ENCODE results near the gene MPC2. TPM values are rescaled to one million over a fixed set of nuclear protein-coding genes. Genes with fewer than 3 reads are reported as not detected.
"Not testable (repeated sequence)": the region's sequence is repeated elsewhere in the genome, so short reads cannot be mapped to it uniquely, and the experiment has no call there.

Gene MPC2
- total RNA-seq, 2 donors from 2014 or later = 162 to 164 TPM

GRCh38 chr1:167913895-167914496, 22.9 kb downstream of the MPC2 start, which contains the start of gene ADCY10:
Gene ADCY10, minus strand, starts transcription at chr1:167914134. Its CDS starts 8,994 bp downstream, at chr1:167905140.
- intact Hi-C loops (cut with DNase I, micrococcal nuclease) = no loop called here
- ATAC-seq (peak; percentile 50), DNase-seq (peak; percentile 43 to 46)

GRCh38 chr1:167912294-167912693, 24.6 kb downstream of the MPC2 start:
- ATAC-seq (no peak), DNase-seq (no peak)
- intact Hi-C loops (cut with DNase I, micrococcal nuclease) = no loop called here

- ATAC-seq = peak; percentile 11
- intact Hi-C loops (cut with DNase I, micrococcal nuclease) = no loop called here
- DNase-seq = no peak
Measured at GRCh38 chr1:167911413-167911812, 25.5 kb downstream of the MPC2 start.

GRCh38 chr1:167910530-167910929, 26.3 kb downstream of the MPC2 start:
- no peak for DNase-seq
- intact Hi-C loops (cut with DNase I, micrococcal nuclease) = no loop called here
- peak; percentile 18 for ATAC-seq

- DNase-seq (no peak), ATAC-seq (no peak)
- intact Hi-C loops (cut with DNase I, micrococcal nuclease) = no loop called here
Measured at GRCh38 chr1:167909691-167910180, 27.1 kb downstream of the MPC2 start.

- no peak for DNase-seq
- ATAC-seq = no peak
- intact Hi-C loops (cut with DNase I, micrococcal nuclease) = no loop called here
Measured at GRCh38 chr1:167905671-167906070, 31.2 kb downstream of the MPC2 start.

- ATAC-seq = no peak
- intact Hi-C loops (cut with DNase I, micrococcal nuclease) = no loop called here
- no peak for DNase-seq
Measured at GRCh38 chr1:167905182-167905581, 31.7 kb downstream of the MPC2 start.

- ATAC-seq = no peak
- no peak for DNase-seq
- intact Hi-C loops (cut with DNase I, micrococcal nuclease) = no loop called here
Measured at GRCh38 chr1:167904652-167905130, 32.2 kb downstream of the MPC2 start.

GRCh38 chr1:167900907-167901306, 36.0 kb downstream of the MPC2 start:
- ATAC-seq = peak; percentile 96

GRCh38 chr1:167899253-167899681, 37.6 kb downstream of the MPC2 start:
- ATAC-seq = no peak
- no peak for DNase-seq
- intact Hi-C loops (cut with DNase I, micrococcal nuclease) = no loop called here

More at GRCh38 chr1:167900907-167901306, 36.0 kb downstream of the MPC2 start:
- intact Hi-C loops (cut with DNase I, micrococcal nuclease) = no loop called here
- DNase-seq = no peak

- DNase-seq = no peak
- intact Hi-C loops (cut with DNase I, micrococcal nuclease) = no loop called here
- ATAC-seq = no peak
Measured at GRCh38 chr1:167898578-167899222, 38.2 kb downstream of the MPC2 start.

- no peak for ATAC-seq
- intact Hi-C loops (cut with DNase I, micrococcal nuclease) = no loop called here
- no peak for DNase-seq
Measured at GRCh38 chr1:167893798-167894197, 43.1 kb downstream of the MPC2 start.

GRCh38 chr1:167890400-167890799, 46.5 kb downstream of the MPC2 start:
- no peak for ATAC-seq
- intact Hi-C loops (cut with DNase I, micrococcal nuclease) = no loop called here

GRCh38 chr1:167887187-167887586, 49.7 kb downstream of the MPC2 start:
- intact Hi-C loops (cut with DNase I, micrococcal nuclease); ATAC-seq: not testable (repeated sequence)

More at GRCh38 chr1:167890400-167890799, 46.5 kb downstream of the MPC2 start:
- no peak for DNase-seq

GRCh38 chr1:167882376-167882775, 54.5 kb downstream of the MPC2 start:
- ATAC-seq = no peak
- DNase-seq = no peak
- intact Hi-C loops (cut with DNase I, micrococcal nuclease) = no loop called here

More at GRCh38 chr1:167887187-167887586, 49.7 kb downstream of the MPC2 start:
- not testable (repeated sequence) for DNase-seq

- DNase-seq (no peak), ATAC-seq (no peak)
- intact Hi-C loops (cut with DNase I, micrococcal nuclease) = no loop called here
Measured at GRCh38 chr1:167881786-167882185, 55.1 kb downstream of the MPC2 start.

- ATAC-seq (no peak), DNase-seq (no peak)
- intact Hi-C loops (cut with DNase I, micrococcal nuclease) = no loop called here
Measured at GRCh38 chr1:167881069-167881468, 55.8 kb downstream of the MPC2 start.

GRCh38 chr1:167880580-167881021, 56.3 kb downstream of the MPC2 start:
- no peak for ATAC-seq
- intact Hi-C loops (cut with DNase I, micrococcal nuclease) = no loop called here
- DNase-seq = no peak

- intact Hi-C loops (cut with DNase I, micrococcal nuclease) = no loop called here
- ATAC-seq (no peak), DNase-seq (no peak)
Measured at GRCh38 chr1:167879508-167879907, 57.4 kb downstream of the MPC2 start.

Measured in left colon (tissue), 2 donors.